HCT116 (cell line): Measurements from ENCODE around the gene ZBTB16. TPM values are rescaled to one million over a fixed set of nuclear protein-coding genes. Genes with fewer than 3 reads are reported as not detected.

Experiments used
- ATAC-seq: fragments of 200-7000 bp; cut with Tn5 transposase; 2 replicates; pipeline ENCODE4 v1.9.1; 2020; ENCODE audit warnings: mild to moderate bottlenecking, moderate library complexity
- BruUV-seq: library from RNA; stranded (reverse); fragments of 400-500 nt; replicated peaks from 2 replicates; lab custom pipeline; 2021; lab: Mats Ljungman, UMichigan
- CTCF ChIA-PET: fragments of 300-600 bp; sonication (Branson Sonifier 250); formaldehyde crosslinking; loops from one replicate; lab custom pipeline; 2021; ENCODE audit warnings: antibody characterized with exemption; lab: Charles Lee
- POLR2A ChIA-PET: fragments of 300-600, 350-600 bp; sonication (Branson Sonifier 250); formaldehyde crosslinking; loops from one replicate; lab custom pipeline; 2021; ENCODE audit warnings: antibody characterized with exemption; lab: Charles Lee
- RAD21 ChIA-PET, 2 experiments: fragments of 300-600 bp; sonication (Branson Sonifier 250); formaldehyde crosslinking; loops; one replicate each; lab custom pipeline; 2023; ENCODE audit warnings: low total read pairs in 2 of 2; ENCODE audit not compliant: uncharacterized antibody in 2 of 2, unreplicated experiment in 2 of 2, low non-redundant PET in 1 of 2; lab: Charles Lee
- DNase-seq: peaks from one replicate; pipeline ENCODE4 v3.0.0-alpha.2; 2010; ENCODE audit warnings: low read depth, low spot score
- H2AFZ ChIP-seq: fragments of 200-600 bp; shearing (Covaris generic), sonication (generic); 2 replicates; pipeline ENCODE4 v1.6.1; 2017; ENCODE audit warnings: low read depth, mixed run types, mixed read lengths, antibody characterized with exemption, low read length; ENCODE audit not compliant: poor library complexity, severe bottlenecking
- H3K27ac ChIP-seq: 2 replicates; pipeline ENCODE4 v1.5.1; 2012; ENCODE audit warnings: low read depth, low read length
- H3K27me3 ChIP-seq: fragments of 200-600 bp; sonication (generic); 2 replicates; pipeline ENCODE4 v1.6.1; 2016; ENCODE audit warnings: mixed run types, low read length, mixed read lengths; ENCODE audit not compliant: insufficient read depth
- H3K36me3 ChIP-seq, 2 experiments: fragments of 200-500 bp in 1 of 2; fragments of 200-600 bp in 1 of 2; sonication (Bioruptor generic) in 1 of 2; sonication (generic) in 1 of 2; 2 replicates each; pipeline versions ENCODE4 v1.5.1 to v1.6.1; 2014 to 2016; ENCODE audit warnings: low read length in 2 of 2, inconsistent platforms in 1 of 2, mixed read lengths in 1 of 2, mixed run types in 1 of 2; ENCODE audit not compliant: insufficient read depth in 2 of 2, control insufficient read depth in 1 of 2
- H3K4me1 ChIP-seq, 2 experiments: fragments of 200-600 bp in 1 of 2; sonication (generic) in 1 of 2; 2 replicates each; pipeline versions ENCODE4 v1.5.1 to v1.6.1; 2012 to 2017; ENCODE audit warnings: low read length in 2 of 2, inconsistent platforms in 1 of 2, mild to moderate bottlenecking in 1 of 2, mixed read lengths in 1 of 2, mixed run types in 1 of 2, moderate library complexity in 1 of 2; ENCODE audit not compliant: insufficient read depth in 2 of 2, control insufficient read depth in 1 of 2
- H3K4me2 ChIP-seq: fragments of 200-600 bp; sonication (generic); 2 replicates; pipeline ENCODE4 v1.6.1; 2017; ENCODE audit warnings: mixed run types, low read length, mixed read lengths
- H3K4me3 ChIP-seq, 2 experiments: fragments of 200-600 bp in 1 of 2; sonication (generic) in 1 of 2; replicated peaks in 1 of 2; 2 replicates each; pipeline ENCODE4 v1.5.1; 2011 to 2016; ENCODE audit warnings: low read length in 2 of 2, control low read depth in 1 of 2, low read depth in 1 of 2, mild to moderate bottlenecking in 1 of 2, mixed read lengths in 1 of 2, mixed run types in 1 of 2
- H3K79me2 ChIP-seq: fragments of 200-600 bp; sonication (generic); 2 replicates; pipeline ENCODE4 v1.6.1; 2017; ENCODE audit warnings: mild to moderate bottlenecking, mixed run types, low read length, moderate library complexity, mixed read lengths; ENCODE audit not compliant: insufficient read depth
- H3K9ac ChIP-seq: fragments of 200-600 bp; sonication (generic); 2 replicates; pipeline ENCODE4 v1.6.1; 2016; ENCODE audit warnings: low read length, mixed read lengths
- H3K9me2 ChIP-seq: fragments of 200-600 bp; sonication (generic), shearing (Covaris generic); 2 replicates; pipeline ENCODE4 v1.6.1; 2017; ENCODE audit warnings: mixed run types, mild to moderate bottlenecking, moderate library complexity; ENCODE audit not compliant: insufficient read depth
- H3K9me3 ChIP-seq, 2 experiments: fragments of 200-500 bp in 1 of 2; fragments of 200-600 bp in 1 of 2; sonication (Bioruptor generic) in 1 of 2; sonication (generic) in 1 of 2; 2 replicates each; pipeline ENCODE4 v1.6.1; 2014 to 2017; ENCODE audit warnings: low read length in 2 of 2, mixed read lengths in 2 of 2, inconsistent platforms in 1 of 2, low read depth in 1 of 2, mild to moderate bottlenecking in 1 of 2, mixed run types in 1 of 2, moderate library complexity in 1 of 2; ENCODE audit not compliant: control insufficient read depth in 1 of 2, insufficient read depth in 1 of 2
- H4K20me1 ChIP-seq: fragments of 200-600 bp; sonication (generic), shearing (Covaris generic); 2 replicates; pipeline ENCODE4 v1.6.1; 2017; ENCODE audit warnings: mixed run types, mild to moderate bottlenecking, moderate library complexity; ENCODE audit not compliant: insufficient read depth
- CBX3 ChIP-seq: IDR thresholded peaks from 2 replicates; pipeline ENCODE4 v1.6.1; 2012; ENCODE audit warnings: low read depth
- CTCF ChIP-seq, 3 experiments: fragments of 200-600 bp in 1 of 3; sonication (generic) in 1 of 3; IDR thresholded peaks in 2 of 3; conservative IDR thresholded peaks in 1 of 3; 2 replicates each; pipeline ENCODE4 v1.5.1; 2012 to 2017; ENCODE audit warnings: low read depth in 2 of 3, low read length in 2 of 3, antibody characterized with exemption in 1 of 3, borderline replicate concordance in 1 of 3, control low read depth in 1 of 3, mild to moderate bottlenecking in 1 of 3, mixed read lengths in 1 of 3, mixed run types in 1 of 3, moderate library complexity in 1 of 3; ENCODE audit not compliant: insufficient read depth in 1 of 3
- EGR1 ChIP-seq: IDR thresholded peaks from 2 replicates; pipeline ENCODE4 v1.6.1; 2012; ENCODE audit warnings: low read depth
- EZH2 ChIP-seq: fragments of 200-600 bp; sonication (generic); IDR thresholded peaks from 2 replicates; pipeline ENCODE4 v1.6.1; 2017; ENCODE audit warnings: antibody characterized with exemption, mixed run types
- EZH2phosphoT487 ChIP-seq: fragments of 200-600 bp; IDR thresholded peaks from 2 replicates; pipeline ENCODE4 v1.6.1; 2018; ENCODE audit warnings: antibody characterized with exemption, borderline replicate concordance
- FOSL1 ChIP-seq: IDR thresholded peaks from 2 replicates; pipeline ENCODE4 v1.6.1; 2012; ENCODE audit warnings: low read depth
- MAX ChIP-seq: IDR thresholded peaks from 2 replicates; pipeline ENCODE4 v1.6.1; 2012
- POLR2A ChIP-seq: IDR thresholded peaks from 2 replicates; pipeline ENCODE4 v1.7.0; 2011; ENCODE audit warnings: borderline replicate concordance; ENCODE audit not compliant: insufficient read depth, insufficient read length; ENCODE audit errors: extremely low read depth
- POLR2AphosphoS5 ChIP-seq: IDR thresholded peaks from 2 replicates; pipeline ENCODE4 v1.6.1; 2011; ENCODE audit warnings: mild to moderate bottlenecking, low read depth, low read length, moderate library complexity
- SIN3A ChIP-seq: IDR thresholded peaks from 2 replicates; pipeline ENCODE4 v1.6.1; 2012; ENCODE audit warnings: low read depth
- SP1 ChIP-seq: IDR thresholded peaks from 2 replicates; pipeline ENCODE4 v1.6.1; 2012; ENCODE audit warnings: low read depth
- SRF ChIP-seq: IDR thresholded peaks from 2 replicates; pipeline ENCODE4 v1.6.1; 2012; ENCODE audit warnings: low read depth
- TCF7L2 ChIP-seq: IDR thresholded peaks from 2 replicates; pipeline ENCODE4 v1.7.0; 2011; ENCODE audit warnings: borderline replicate concordance, inconsistent platforms; ENCODE audit not compliant: insufficient read depth, insufficient read length; ENCODE audit errors: extremely low read depth
- YY1 ChIP-seq: IDR thresholded peaks from 2 replicates; pipeline ENCODE4 v1.6.1; 2011; ENCODE audit warnings: low read length, low read depth, moderate library complexity, mild to moderate bottlenecking; ENCODE audit not compliant: insufficient replicate concordance; ENCODE audit errors: extremely low read depth
- ZFX ChIP-seq: fragments of 450-650 bp; IDR thresholded peaks from 2 replicates; pipeline ENCODE4 v1.6.1; 2017
- ZNF274 ChIP-seq: fragments of 200-500 bp; sonication (Bioruptor generic); IDR thresholded peaks from 2 replicates; pipeline ENCODE4 v1.6.1; 2014; ENCODE audit warnings: mild to moderate bottlenecking, low read depth, low read length, inconsistent platforms
- intact Hi-C: fragments of 100-400 bp; cut with micrococcal nuclease; formaldehyde crosslinking; loops from 2 replicates; pipeline ENCODE4 v1.10.0; 2022
- total RNA-seq: library from RNA; stranded (reverse); gene quantifications from one replicate; pipeline ENCODE4 v1.2.1, GENCODE V29; 2021; ENCODE audit not compliant: unreplicated experiment
- TF ChIP-seq, protein P1 (sequence below): IDR thresholded peaks from 2 replicates; pipeline ENCODE4 v1.6.1; 2011; ENCODE audit warnings: mild to moderate bottlenecking, low read length, moderate library complexity; ENCODE audit not compliant: insufficient replicate concordance; ENCODE audit errors: extremely low read depth
- TF ChIP-seq, protein P2 (sequence below): IDR thresholded peaks from 2 replicates; pipeline ENCODE4 v1.6.1; 2012
- TF ChIP-seq, protein P3 (sequence below): IDR thresholded peaks from 2 replicates; pipeline ENCODE4 v1.6.1; 2012; ENCODE audit warnings: low read depth

ZBTB16 gene
- total RNA-seq, 1 experiment from 2014 or later: 0.30 TPM

- peaks cover 3% of the 10 kb centered on the region; the same call in 1 of the 2 replicates for H3K27me3 ChIP-seq
- H3K9me3 ChIP-seq: no peaks in the 10 kb centered on the region
- H3K9ac ChIP-seq: no peak overlapping the region
- H3K9me2 ChIP-seq: no peaks in the 10 kb centered on the region
- no TSS peak for BruUV-seq
- ATAC-seq (no peak), DNase-seq (no peak)
- H4K20me1 ChIP-seq: no peaks in the 10 kb centered on the region
- no peak overlapping the region for H2AFZ ChIP-seq
- H3K4me3 ChIP-seq: no peak overlapping the region
- POLR2A ChIA-PET: no interaction called here
- CTCF ChIA-PET: no interaction called here
- no peak overlapping the region for H3K4me2 ChIP-seq
- TF ChIP-seq CTCF (IDR thresholded peaks at IDR 0.05 in 2 of 3, conservative IDR thresholded peaks at IDR 0.05 in 1 of 3; ENCODE audit: borderline replicate concordance in 1 of 3, insufficient read depth in 1 of 3, low read depth in 2 of 3, low read length in 2 of 3) (no peak), POLR2A (no peak), EGR1 (no peak), SRF (no peak), TCF7L2 (no peak), SIN3A (no peak), EZH2phosphoT487 (no peak), MAX (no peak), FOSL1 (no peak), EZH2 (no peak), ZNF274 (no peak), POLR2AphosphoS5 (no peak), CBX3 (no peak), SP1 (no peak), ZFX (no peak), YY1 (no peak)
- TF ChIP-seq, protein P1, sequence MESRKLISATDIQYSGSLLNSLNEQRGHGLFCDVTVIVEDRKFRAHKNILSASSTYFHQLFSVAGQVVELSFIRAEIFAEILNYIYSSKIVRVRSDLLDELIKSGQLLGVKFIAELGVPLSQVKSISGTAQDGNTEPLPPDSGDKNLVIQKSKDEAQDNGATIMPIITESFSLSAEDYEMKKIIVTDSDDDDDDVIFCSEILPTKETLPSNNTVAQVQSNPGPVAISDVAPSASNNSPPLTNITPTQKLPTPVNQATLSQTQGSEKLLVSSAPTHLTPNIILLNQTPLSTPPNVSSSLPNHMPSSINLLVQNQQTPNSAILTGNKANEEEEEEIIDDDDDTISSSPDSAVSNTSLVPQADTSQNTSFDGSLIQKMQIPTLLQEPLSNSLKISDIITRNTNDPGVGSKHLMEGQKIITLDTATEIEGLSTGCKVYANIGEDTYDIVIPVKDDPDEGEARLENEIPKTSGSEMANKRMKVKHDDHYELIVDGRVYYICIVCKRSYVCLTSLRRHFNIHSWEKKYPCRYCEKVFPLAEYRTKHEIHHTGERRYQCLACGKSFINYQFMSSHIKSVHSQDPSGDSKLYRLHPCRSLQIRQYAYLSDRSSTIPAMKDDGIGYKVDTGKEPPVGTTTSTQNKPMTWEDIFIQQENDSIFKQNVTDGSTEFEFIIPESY: no peak
- TF ChIP-seq, protein P2, sequence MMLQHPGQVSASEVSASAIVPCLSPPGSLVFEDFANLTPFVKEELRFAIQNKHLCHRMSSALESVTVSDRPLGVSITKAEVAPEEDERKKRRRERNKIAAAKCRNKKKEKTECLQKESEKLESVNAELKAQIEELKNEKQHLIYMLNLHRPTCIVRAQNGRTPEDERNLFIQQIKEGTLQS: no peak
- TF ChIP-seq, protein P3, sequence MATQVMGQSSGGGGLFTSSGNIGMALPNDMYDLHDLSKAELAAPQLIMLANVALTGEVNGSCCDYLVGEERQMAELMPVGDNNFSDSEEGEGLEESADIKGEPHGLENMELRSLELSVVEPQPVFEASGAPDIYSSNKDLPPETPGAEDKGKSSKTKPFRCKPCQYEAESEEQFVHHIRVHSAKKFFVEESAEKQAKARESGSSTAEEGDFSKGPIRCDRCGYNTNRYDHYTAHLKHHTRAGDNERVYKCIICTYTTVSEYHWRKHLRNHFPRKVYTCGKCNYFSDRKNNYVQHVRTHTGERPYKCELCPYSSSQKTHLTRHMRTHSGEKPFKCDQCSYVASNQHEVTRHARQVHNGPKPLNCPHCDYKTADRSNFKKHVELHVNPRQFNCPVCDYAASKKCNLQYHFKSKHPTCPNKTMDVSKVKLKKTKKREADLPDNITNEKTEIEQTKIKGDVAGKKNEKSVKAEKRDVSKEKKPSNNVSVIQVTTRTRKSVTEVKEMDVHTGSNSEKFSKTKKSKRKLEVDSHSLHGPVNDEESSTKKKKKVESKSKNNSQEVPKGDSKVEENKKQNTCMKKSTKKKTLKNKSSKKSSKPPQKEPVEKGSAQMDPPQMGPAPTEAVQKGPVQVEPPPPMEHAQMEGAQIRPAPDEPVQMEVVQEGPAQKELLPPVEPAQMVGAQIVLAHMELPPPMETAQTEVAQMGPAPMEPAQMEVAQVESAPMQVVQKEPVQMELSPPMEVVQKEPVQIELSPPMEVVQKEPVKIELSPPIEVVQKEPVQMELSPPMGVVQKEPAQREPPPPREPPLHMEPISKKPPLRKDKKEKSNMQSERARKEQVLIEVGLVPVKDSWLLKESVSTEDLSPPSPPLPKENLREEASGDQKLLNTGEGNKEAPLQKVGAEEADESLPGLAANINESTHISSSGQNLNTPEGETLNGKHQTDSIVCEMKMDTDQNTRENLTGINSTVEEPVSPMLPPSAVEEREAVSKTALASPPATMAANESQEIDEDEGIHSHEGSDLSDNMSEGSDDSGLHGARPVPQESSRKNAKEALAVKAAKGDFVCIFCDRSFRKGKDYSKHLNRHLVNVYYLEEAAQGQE: no peak
- H3K79me2 ChIP-seq: no peaks in the 10 kb centered on the region
- H3K4me1 ChIP-seq: no peaks in the 10 kb centered on the region
- H3K36me3 ChIP-seq: no peaks in the 10 kb centered on the region
- no peak overlapping the region for H3K27ac ChIP-seq
- intact Hi-C loops: no loop called here
- RAD21 ChIA-PET: no interaction called here
Measured at GRCh38 chr11:114062272-114062671, 2.8 kb downstream of the ZBTB16 start.
